Fibroblast of lung (primary cell): ENCODE data around the gene CPM.
"Not testable (repeated sequence)": the region's sequence is repeated elsewhere in the genome, so short reads cannot be mapped to it uniquely, and the experiment has no call there.

Source experiments
- CTCF ChIP-seq, 2 donors: IDR thresholded peaks in 1 of 2; conservative IDR thresholded peaks in 1 of 2; 1 replicate in 1 of 2; 2 replicates in 1 of 2; pipeline ENCODE4 v1.5.1; 2011 to 2012; ENCODE audit warnings: low read length in 2 of 2, control low read depth in 1 of 2, inconsistent platforms in 1 of 2, low read depth in 1 of 2, mild to moderate bottlenecking in 1 of 2
- EZH2 ChIP-seq: IDR thresholded peaks from 2 replicates; pipeline ENCODE4 v1.5.1; 2012; ENCODE audit warnings: low read length, control low read depth, mild to moderate bottlenecking; ENCODE audit errors: missing control alignments

GRCh38 chr12:68819481-68819880, 113.5 kb downstream of the CPM start:
- not testable (repeated sequence) for TF ChIP-seq CTCF (conservative IDR thresholded peaks at IDR 0.05 in 1 of 2, IDR thresholded peaks at IDR 0.05 in 1 of 2; ENCODE audit: low read depth in 1 of 2, low read length in 2 of 2); EZH2
